Neural crest cell (in vitro differentiated cells): Measurements from ENCODE around the gene TUT1. TPM values are rescaled to one million over a fixed set of nuclear protein-coding genes. Genes with fewer than 3 reads are reported as not detected.

Source experiments
- DNase-seq: peaks from one replicate; pipeline ENCODE4 v3.0.0; 2021; ENCODE audit warnings: low read depth, mixed read lengths, low spot score
- H3K27ac Mint-ChIP-seq: one replicate; pipeline ENCODE4 v1.8.0; 2021; ENCODE audit warnings: mild to moderate bottlenecking, mixed read lengths; ENCODE audit not compliant: unreplicated experiment
- H3K27me3 Mint-ChIP-seq: 2 replicates; pipeline ENCODE4 v1.8.0; 2021; ENCODE audit warnings: low read depth, mild to moderate bottlenecking, mixed read lengths
- H3K36me3 Mint-ChIP-seq: 2 replicates; pipeline ENCODE4 v1.8.0; 2021; ENCODE audit warnings: low read depth, mild to moderate bottlenecking, mixed read lengths
- H3K4me1 Mint-ChIP-seq: 2 replicates; pipeline ENCODE4 v1.8.0; 2021; ENCODE audit warnings: mixed read lengths
- H3K4me3 Mint-ChIP-seq: one replicate; pipeline ENCODE4 v1.8.0; 2021; ENCODE audit warnings: mild to moderate bottlenecking, mixed read lengths
- H3K9me3 Mint-ChIP-seq: 2 replicates; pipeline ENCODE4 v1.8.0; 2021; ENCODE audit warnings: mixed read lengths
- total RNA-seq: library from RNA; stranded (reverse); gene quantifications from 2 replicates; pipeline ENCODE4 v1.2.1, GENCODE V29; 2021
- TF ChIP-seq, protein P1 (sequence below): fragments of 200-600 bp; sonication (generic); conservative IDR thresholded peaks from 2 replicates; pipeline ENCODE4 v1.5.0; 2021; ENCODE audit warnings: antibody characterized with exemption, mild to moderate bottlenecking

Gene TUT1
- total RNA-seq, 1 donor from 2014 or later, result 20.7 TPM

DNA sequence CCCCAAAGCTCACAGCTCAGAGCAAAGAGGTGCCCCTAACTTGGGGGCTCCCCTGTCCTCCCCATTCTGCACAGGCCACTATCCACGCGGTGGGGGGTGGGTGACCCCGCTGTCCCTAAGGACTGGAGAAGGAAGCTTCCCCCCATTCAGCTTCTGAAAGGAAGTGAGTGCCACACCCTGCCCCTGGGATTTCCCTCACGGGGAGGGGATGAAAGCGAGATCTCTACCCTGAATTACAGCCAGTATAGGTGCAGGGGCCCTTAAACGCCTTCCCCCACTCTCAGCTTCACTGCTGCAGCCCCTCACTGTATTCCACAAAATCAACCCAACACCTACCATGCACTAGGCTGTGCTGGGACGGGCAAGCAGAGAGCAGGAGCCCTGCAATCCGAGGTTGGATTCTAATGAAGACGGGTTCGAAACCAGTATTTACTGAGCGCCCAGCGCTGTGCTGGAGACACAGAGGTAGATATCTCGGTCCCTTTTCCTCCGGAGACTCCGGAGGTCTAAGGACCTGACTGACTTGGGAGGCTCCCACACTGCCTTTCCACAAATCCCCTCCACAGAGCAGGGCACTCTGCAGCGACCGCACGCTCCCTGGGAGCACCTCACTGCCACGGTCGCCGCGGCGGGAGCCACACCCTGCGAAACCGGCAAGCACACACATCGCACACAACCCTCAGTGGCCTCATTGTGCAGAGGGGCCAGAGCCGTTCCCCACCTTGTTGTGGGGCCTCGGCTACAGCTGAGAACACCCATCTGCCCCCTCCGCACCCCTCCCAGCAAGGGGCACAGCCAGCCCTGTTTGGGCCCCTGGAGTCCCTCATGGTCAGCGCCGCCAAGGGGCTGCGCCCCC lies 46.5 kb downstream of the TUT1 start:
- no peaks in the 10 kb centered on the region for H3K9me3 Mint-ChIP-seq
- no peak overlapping the region for H3K27ac Mint-ChIP-seq
- no peaks in the 10 kb centered on the region for H3K36me3 Mint-ChIP-seq
- peak overlapping the region; percentile 67 for H3K4me3 Mint-ChIP-seq
- TF ChIP-seq, protein P1, sequence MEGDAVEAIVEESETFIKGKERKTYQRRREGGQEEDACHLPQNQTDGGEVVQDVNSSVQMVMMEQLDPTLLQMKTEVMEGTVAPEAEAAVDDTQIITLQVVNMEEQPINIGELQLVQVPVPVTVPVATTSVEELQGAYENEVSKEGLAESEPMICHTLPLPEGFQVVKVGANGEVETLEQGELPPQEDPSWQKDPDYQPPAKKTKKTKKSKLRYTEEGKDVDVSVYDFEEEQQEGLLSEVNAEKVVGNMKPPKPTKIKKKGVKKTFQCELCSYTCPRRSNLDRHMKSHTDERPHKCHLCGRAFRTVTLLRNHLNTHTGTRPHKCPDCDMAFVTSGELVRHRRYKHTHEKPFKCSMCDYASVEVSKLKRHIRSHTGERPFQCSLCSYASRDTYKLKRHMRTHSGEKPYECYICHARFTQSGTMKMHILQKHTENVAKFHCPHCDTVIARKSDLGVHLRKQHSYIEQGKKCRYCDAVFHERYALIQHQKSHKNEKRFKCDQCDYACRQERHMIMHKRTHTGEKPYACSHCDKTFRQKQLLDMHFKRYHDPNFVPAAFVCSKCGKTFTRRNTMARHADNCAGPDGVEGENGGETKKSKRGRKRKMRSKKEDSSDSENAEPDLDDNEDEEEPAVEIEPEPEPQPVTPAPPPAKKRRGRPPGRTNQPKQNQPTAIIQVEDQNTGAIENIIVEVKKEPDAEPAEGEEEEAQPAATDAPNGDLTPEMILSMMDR, result no peak
- H3K4me1 Mint-ChIP-seq, result peaks cover 18% of the 10 kb centered on the region
- DNase-seq, result no peak
- H3K27me3 Mint-ChIP-seq, result peaks cover 87% of the 10 kb centered on the region

DNA sequence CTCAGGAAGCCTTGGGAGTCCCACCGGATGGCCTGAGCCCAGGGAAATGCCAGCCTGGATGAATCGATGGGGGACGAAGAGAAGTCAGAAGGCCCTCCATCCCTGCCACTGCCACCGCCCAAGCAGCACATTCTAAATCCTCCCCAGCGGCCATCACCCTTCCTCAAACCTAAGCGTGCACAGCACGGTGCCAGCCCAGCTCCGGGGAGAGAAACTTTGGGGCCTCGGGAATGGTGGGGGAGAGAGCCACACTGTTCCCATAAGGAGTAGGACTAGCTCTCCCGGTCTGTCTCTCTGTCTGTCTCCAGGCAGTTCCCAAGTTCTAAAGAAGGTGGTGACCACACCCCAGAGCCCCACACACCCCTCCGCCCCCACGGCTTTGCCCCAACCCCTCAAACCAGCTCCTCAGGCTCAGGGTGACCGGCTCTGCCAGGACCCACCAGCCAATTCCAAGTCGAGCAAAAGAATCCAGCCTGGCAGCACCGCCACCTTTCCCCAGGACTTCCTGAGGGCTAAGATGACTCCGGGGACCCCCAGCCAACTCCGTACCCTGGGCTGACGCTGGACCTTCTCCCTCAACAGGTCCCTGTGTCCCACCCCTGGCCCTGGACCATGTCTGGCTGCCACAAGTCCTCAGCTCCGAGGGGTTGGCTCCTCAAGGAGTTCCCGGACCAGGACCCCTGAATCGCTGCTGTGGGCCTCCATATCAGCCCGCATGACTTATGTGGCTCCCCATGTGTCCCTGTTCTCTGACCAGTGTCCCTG lies 47.5 kb downstream of the TUT1 start:
- Mint-ChIP-seq H3K4me1 (peaks cover 18% of the 10 kb centered on the region), H3K27ac (no peak overlapping the region), H3K27me3 (peaks cover 77% of the 10 kb centered on the region), H3K36me3 (no peaks in the 10 kb centered on the region), H3K9me3 (no peaks in the 10 kb centered on the region), H3K4me3 (no peak overlapping the region)
- TF ChIP-seq, protein P1, result no peak
- no peak for DNase-seq

DNA sequence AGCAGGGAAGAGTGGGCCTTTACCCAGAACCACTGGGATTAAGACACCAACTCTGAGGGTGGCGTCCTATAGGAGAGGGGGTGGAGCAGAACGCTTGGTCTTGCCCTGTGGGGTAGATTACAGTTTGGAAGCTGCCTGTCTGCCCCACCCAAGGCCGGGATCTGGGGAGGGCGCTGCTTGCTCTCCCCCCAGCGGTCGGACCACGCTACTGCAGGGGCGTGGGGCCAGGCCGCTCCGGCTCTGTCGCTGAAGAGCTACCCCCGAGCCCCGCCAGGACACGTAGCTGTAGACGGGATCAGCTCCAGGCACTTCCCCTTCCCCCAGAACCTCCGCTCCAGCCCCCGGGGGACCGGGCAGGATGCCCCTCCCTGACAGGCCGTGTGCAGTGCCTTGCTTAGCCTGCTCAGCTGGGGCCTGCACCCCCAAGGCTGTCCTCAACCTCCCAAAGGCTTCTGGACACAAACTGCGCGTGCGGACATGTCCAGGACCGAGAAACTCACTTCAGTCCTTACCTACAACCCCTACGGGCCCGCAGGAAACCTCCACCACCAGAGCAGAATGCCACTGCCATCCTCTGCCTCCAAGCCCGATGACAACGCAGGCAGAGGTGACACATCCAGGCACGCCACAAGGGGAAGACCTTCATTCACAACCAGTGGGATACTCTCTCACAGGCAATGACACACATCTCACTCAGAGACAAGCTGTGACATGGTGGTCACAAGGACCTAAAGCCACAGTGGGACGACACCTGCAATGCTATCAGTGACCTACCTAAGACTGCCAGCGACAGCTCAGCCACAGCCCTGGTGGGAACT lies 48.4 kb downstream of the TUT1 start:
- DNase-seq, result peak; percentile 83
- TF ChIP-seq, protein P1, result peak; percentile 98
- no peak overlapping the region for H3K4me3 Mint-ChIP-seq
- H3K27me3 Mint-ChIP-seq, result peaks cover 68% of the 10 kb centered on the region
- no peak overlapping the region for H3K27ac Mint-ChIP-seq
- H3K36me3 Mint-ChIP-seq, result no peaks in the 10 kb centered on the region
- H3K4me1 Mint-ChIP-seq, result peaks cover 16% of the 10 kb centered on the region
- no peaks in the 10 kb centered on the region for H3K9me3 Mint-ChIP-seq

DNA sequence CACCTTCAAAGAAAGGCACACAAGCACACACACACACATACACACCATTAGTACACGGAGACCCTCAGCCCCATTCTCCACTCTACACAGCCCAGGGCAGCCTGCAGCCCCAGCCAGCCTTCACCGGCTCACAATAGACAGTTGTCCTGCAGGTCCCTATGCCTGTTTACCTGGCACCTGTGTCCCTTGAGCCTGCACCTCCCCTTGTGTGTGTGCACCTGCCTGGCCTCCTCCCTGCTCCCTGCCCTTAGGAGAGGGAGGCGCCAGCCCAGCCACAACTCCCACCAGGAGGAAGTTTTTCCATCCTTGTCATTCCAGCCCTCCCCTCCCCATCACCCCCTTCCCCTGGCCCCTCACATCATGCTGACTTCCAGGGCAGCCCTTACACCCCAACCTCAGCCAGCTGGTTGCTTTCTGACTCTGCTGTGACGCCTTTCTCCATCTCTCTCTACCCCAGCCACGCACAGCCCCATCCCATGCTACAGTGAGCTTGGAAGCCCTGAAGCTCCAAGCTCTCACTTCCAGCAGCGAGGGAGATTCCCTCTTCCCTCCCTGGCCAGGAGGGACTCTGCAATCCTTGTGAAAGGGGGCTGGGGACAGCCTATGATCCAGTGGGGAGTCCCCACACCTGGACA lies 49.1 kb downstream of the TUT1 start:
- no peak overlapping the region for H3K27ac Mint-ChIP-seq
- no peaks in the 10 kb centered on the region for H3K9me3 Mint-ChIP-seq
- peaks cover 9% of the 10 kb centered on the region for H3K4me1 Mint-ChIP-seq
- no peak overlapping the region for H3K4me3 Mint-ChIP-seq
- no peaks in the 10 kb centered on the region for H3K36me3 Mint-ChIP-seq
- TF ChIP-seq, protein P1, result no peak
- H3K27me3 Mint-ChIP-seq, result peaks cover 61% of the 10 kb centered on the region
- no peak for DNase-seq
